B cell (primary cell): ENCODE results near the gene CADM1. TPM values are rescaled to one million over a fixed set of nuclear protein-coding genes. Genes with fewer than 3 reads are reported as not detected.

Experiments
- ATAC-seq: fragments of 200-7000 bp; cut with Tn5 transposase; one replicate; pipeline ENCODE4 v1.10.0; 2021; ENCODE audit warnings: low read depth, mild to moderate bottlenecking, moderate number of reproducible peaks, moderate library complexity
- CTCF ChIA-PET: fragments of 350-600 bp; sonication (Branson Sonifier 250); formaldehyde crosslinking; loops from one replicate; lab custom pipeline; 2021; ENCODE audit warnings: antibody characterized with exemption, inconsistent platforms; lab: Charles Lee
- POLR2A ChIA-PET: fragments of 350-600 bp; sonication (Branson Sonifier 250); formaldehyde crosslinking; loops from one replicate; lab custom pipeline; 2021; ENCODE audit warnings: antibody characterized with exemption; lab: Charles Lee
- DNase-seq: peaks from one replicate; pipeline ENCODE4 v3.0.0; 2013
- H2AFZ ChIP-seq: 2 replicates; pipeline ENCODE4 v1.6.1; 2012; ENCODE audit warnings: mild to moderate bottlenecking, low read depth, low read length; ENCODE audit not compliant: insufficient read depth, poor library complexity, severe bottlenecking
- H3K27ac ChIP-seq, 2 donors: 1 replicate in 1 of 2; 2 replicates in 1 of 2; pipeline ENCODE4 v1.5.1; 2012 to 2013; ENCODE audit warnings: low read length in 2 of 2, mild to moderate bottlenecking in 2 of 2, moderate library complexity in 1 of 2
- H3K27me3 ChIP-seq, 4 experiments: fragments of 200-600 bp in 1 of 4; sonication (generic) in 1 of 4; replicated peaks in 1 of 4; 1 replicate in 2 of 4; 2 replicates in 2 of 4; pipeline versions ENCODE4 v1.6.1 to v1.7.0; 2013 to 2016; ENCODE audit warnings: low read length in 3 of 4, mild to moderate bottlenecking in 2 of 4, mixed read lengths in 1 of 4, moderate library complexity in 1 of 4; ENCODE audit not compliant: insufficient read depth in 4 of 4, control insufficient read depth in 3 of 4; ENCODE audit errors: control extremely low read depth in 1 of 4
- H3K36me3 ChIP-seq, 2 experiments: replicated peaks in 1 of 2; 1 replicate in 1 of 2; 2 replicates in 1 of 2; pipeline versions ENCODE4 v1.6.1 to v1.7.1; 2013; ENCODE audit warnings: low read length in 1 of 2; ENCODE audit not compliant: insufficient read depth in 2 of 2, control insufficient read depth in 1 of 2; ENCODE audit errors: control extremely low read depth in 1 of 2, extremely low read depth in 1 of 2
- H3K4me1 ChIP-seq, 2 donors: fragments of 200-600 bp in 1 of 2; sonication (generic) in 1 of 2; 1 replicate in 1 of 2; 2 replicates in 1 of 2; pipeline versions ENCODE4 v1.5.1 to v1.6.1; 2013 to 2017; ENCODE audit warnings: low read length in 2 of 2; ENCODE audit not compliant: control insufficient read depth in 2 of 2, insufficient read depth in 2 of 2
- H3K4me2 ChIP-seq: replicated peaks from 2 replicates; pipeline ENCODE3; 2012; ENCODE audit warnings: mild to moderate bottlenecking, low read depth, low read length; ENCODE audit not compliant: poor library complexity, severe bottlenecking
- H3K4me3 ChIP-seq, 5 experiments: fragments of 200-600 bp in 1 of 5; sonication (generic) in 1 of 5; 1 replicate in 3 of 5; 2 replicates in 2 of 5; pipeline versions ENCODE4 v1.5.1 to v1.7.0; 2011 to 2016; ENCODE audit warnings: low read length in 4 of 5, mild to moderate bottlenecking in 4 of 5, low read depth in 2 of 5, control low read depth in 1 of 5, moderate library complexity in 1 of 5; ENCODE audit not compliant: insufficient read depth in 1 of 5; ENCODE audit errors: control extremely low read depth in 1 of 5, extremely low read depth in 1 of 5
- H3K79me2 ChIP-seq: fragments of 200-600 bp; sonication (generic); one replicate; pipeline ENCODE4 v1.6.0; 2016; ENCODE audit warnings: low read length; ENCODE audit not compliant: control insufficient read depth, insufficient read depth
- H3K9ac ChIP-seq: fragments of 200-600 bp; sonication (generic); 2 replicates; pipeline ENCODE4 v1.6.1; 2017; ENCODE audit warnings: mild to moderate bottlenecking, low read length, moderate library complexity
- H3K9me3 ChIP-seq, 3 donors: one replicate each; pipeline versions ENCODE4 v1.6.1 to v1.7.1; 2013; ENCODE audit warnings: low read length in 2 of 3; ENCODE audit not compliant: control insufficient read depth in 2 of 3, insufficient read depth in 1 of 3; ENCODE audit errors: control extremely low read depth in 1 of 3
- H4K20me1 ChIP-seq: 2 replicates; pipeline ENCODE4 v1.6.0; 2012; ENCODE audit warnings: mild to moderate bottlenecking, low read length; ENCODE audit not compliant: insufficient read depth, control insufficient read depth, poor library complexity, severe bottlenecking
- H3K27ac Mint-ChIP-seq: one replicate; pipeline ENCODE4 v1.8.0; 2021; ENCODE audit warnings: mixed read lengths
- H3K27me3 Mint-ChIP-seq: one replicate; pipeline ENCODE4 v1.8.0; 2021; ENCODE audit warnings: mixed read lengths
- H3K4me1 Mint-ChIP-seq: one replicate; pipeline ENCODE4 v1.8.0; 2021; ENCODE audit warnings: mixed read lengths
- H3K4me3 Mint-ChIP-seq: one replicate; pipeline ENCODE4 v1.8.0; 2021; ENCODE audit warnings: mixed read lengths
- H3K9me3 Mint-ChIP-seq: one replicate; pipeline ENCODE4 v1.8.0; 2022; ENCODE audit warnings: mixed read lengths; ENCODE audit not compliant: insufficient read depth
- CTCF ChIP-seq: fragments of 200-600 bp; IDR thresholded peaks from one replicate; pipeline ENCODE4 v1.8.0; 2022; ENCODE audit warnings: antibody characterized with exemption, mild to moderate bottlenecking
- EZH2 ChIP-seq: IDR thresholded peaks from 2 replicates; pipeline ENCODE4 v1.6.1; 2012; ENCODE audit warnings: borderline replicate concordance, low read depth, mild to moderate bottlenecking, moderate library complexity, low read length; ENCODE audit not compliant: insufficient read depth, poor library complexity, severe bottlenecking
- WGBS: methylation state at CpG from one replicate; pipeline ENCODE4 v1.1.5; 2013; ENCODE audit warnings: missing lambda C conversion rate; ENCODE audit not compliant: insufficient coverage; 5-methylcytosine and 5-hydroxymethylcytosine counted together
- intact Hi-C: fragments of 100-400 bp; cut with micrococcal nuclease; formaldehyde crosslinking; loops from one replicate; pipeline ENCODE4 v1.10.0; 2022
- polyA plus RNA-seq: library from polyadenylated mRNA; depleted of rRNA; stranded (reverse); fragments of >200 nt; gene quantifications from 2 replicates; pipeline ENCODE4 v1.2.3, GENCODE V29; 2012
- total RNA-seq, 2 donors: library from RNA; stranded (reverse); fragments of 120-200 nt in 1 of 2; gene quantifications; 1 replicate in 1 of 2; 2 replicates in 1 of 2; pipeline versions ENCODE4 v1.2.3 to v1.2.4, GENCODE V29; 2013 to 2022

Gene CADM1
- total and polyA plus RNA-seq, 2 donors (not counting 1 experiment from before 2014, with no cell fraction given), result 0.43 to 0.49 TPM

- H3K9me3 ChIP-seq, result peaks cover 0 to 9% (median 0%) of the 10 kb centered on the region in 3 donors
- peaks cover 0 to 3% (median 0%) of the 10 kb centered on the region in 4 experiments for H3K27me3 ChIP-seq
- Mint-ChIP-seq H3K27ac (no peak overlapping the region), H3K27me3 (peaks cover 12% of the 10 kb centered on the region), H3K9me3 (no peaks in the 10 kb centered on the region), H3K4me1 (no peaks in the 10 kb centered on the region), H3K4me3 (no peak overlapping the region)
- H3K4me1 ChIP-seq, result no peaks in the 10 kb centered on the region
- POLR2A ChIA-PET, result no interaction called here
- no peak overlapping the region for H3K9ac ChIP-seq
- H2AFZ ChIP-seq, result no peak overlapping the region
- ATAC-seq, result no peak
- no CpG with 5 or more reads among the region's 3 CpGs for WGBS
- intact Hi-C loops, result no loop called here
- no peaks in the 10 kb centered on the region for H3K36me3 ChIP-seq
- no peaks in the 10 kb centered on the region for H3K79me2 ChIP-seq
- no peak for TF ChIP-seq CTCF
- no peak for TF ChIP-seq EZH2
- H3K4me2 ChIP-seq, result no peak overlapping the region
- CTCF ChIA-PET, result no interaction called here
- H3K27ac ChIP-seq, result no peak overlapping the region
- no peak for DNase-seq
- H4K20me1 ChIP-seq, result no peaks in the 10 kb centered on the region
- no peak overlapping the region for H3K4me3 ChIP-seq
Observed at GRCh38 chr11:115522302-115522701, 18.1 kb upstream of the CADM1 start.

GRCh38 chr11:115521825-115522224 is 17.6 kb upstream of the CADM1 start:
- Histone ChIP-seq H3K4me2 (no peak overlapping the region), H3K36me3 (no peaks in the 10 kb centered on the region), H3K9me3 (peaks cover 0 to 9% (median 0%) of the 10 kb centered on the region in 3 donors), H3K4me1 (no peaks in the 10 kb centered on the region), H4K20me1 (no peaks in the 10 kb centered on the region), H3K9ac (no peak overlapping the region), H3K4me3 (no peak overlapping the region), H3K27ac (no peak overlapping the region), H3K27me3 (peaks cover 0 to 3% (median 0%) of the 10 kb centered on the region in 4 experiments), H2AFZ (no peak overlapping the region), H3K79me2 (no peaks in the 10 kb centered on the region)
- WGBS, result no CpG with 5 or more reads among the region's 4 CpGs
- CTCF ChIA-PET, result no interaction called here
- DNase-seq, result no peak
- no peak overlapping the region for H3K4me3 Mint-ChIP-seq
- no peaks in the 10 kb centered on the region for H3K4me1 Mint-ChIP-seq
- POLR2A ChIA-PET, result no interaction called here
- no peak overlapping the region for H3K27ac Mint-ChIP-seq
- intact Hi-C loops, result no loop called here
- H3K9me3 Mint-ChIP-seq, result no peaks in the 10 kb centered on the region
- ATAC-seq, result no peak
- no peak for TF ChIP-seq EZH2
- H3K27me3 Mint-ChIP-seq, result peaks cover 12% of the 10 kb centered on the region
